SU-DHL-6 (cell line): ENCODE measurements around the gene SHFL.

Experiments used
- H2AFZ ChIP-seq: fragments of 200-600 bp; sonication (generic); 2 replicates; pipeline ENCODE4 v1.6.1; 2014; ENCODE audit warnings: low read depth, mild to moderate bottlenecking, moderate library complexity, mixed read lengths, antibody characterized with exemption, low read length; ENCODE audit not compliant: severe bottlenecking
- H3F3A ChIP-seq: fragments of 200-600 bp; shearing (Covaris generic); 2 replicates; pipeline ENCODE4 v1.6.0; 2016; ENCODE audit warnings: antibody characterized with exemption, mild to moderate bottlenecking; ENCODE audit not compliant: insufficient read depth
- H3K27ac ChIP-seq: fragments of 200-600 bp; sonication (generic); 2 replicates; pipeline ENCODE4 v1.5.1; 2016; ENCODE audit warnings: low read depth, mild to moderate bottlenecking, low read length, moderate library complexity, mixed read lengths
- H3K27me3 ChIP-seq: fragments of 200-600 bp; sonication (generic), shearing (Covaris generic); 2 replicates; pipeline ENCODE4 v1.6.0; 2014; ENCODE audit warnings: mild to moderate bottlenecking, low read length
- H3K36me3 ChIP-seq: fragments of 200-600 bp; sonication (generic); 2 replicates; pipeline ENCODE4 v1.6.1; 2014; ENCODE audit warnings: mild to moderate bottlenecking, low read length, mixed read lengths
- H3K4me2 ChIP-seq: fragments of 300-600, 200-600 bp; shearing (Covaris generic), sonication (generic); 2 replicates; pipeline ENCODE4 v1.6.0; 2014; ENCODE audit warnings: low read length, low read depth, mild to moderate bottlenecking; ENCODE audit not compliant: poor library complexity, severe bottlenecking
- H3K4me3 ChIP-seq: fragments of 200-600 bp; sonication (generic); 2 replicates; pipeline ENCODE4 v1.5.1; 2014; ENCODE audit warnings: antibody characterized with exemption, low read length, mild to moderate bottlenecking, mixed read lengths; ENCODE audit not compliant: insufficient read depth, poor library complexity, severe bottlenecking
- H3K79me2 ChIP-seq: fragments of 200-600 bp; sonication (generic); 2 replicates; pipeline ENCODE4 v1.6.1; 2014; ENCODE audit warnings: mild to moderate bottlenecking, low read length, moderate library complexity; ENCODE audit not compliant: insufficient read depth
- H3K9ac ChIP-seq: fragments of 200-600 bp; sonication (generic); 2 replicates; pipeline ENCODE4 v1.7.0; 2014; ENCODE audit warnings: mild to moderate bottlenecking, low read length
- H3K9me2 ChIP-seq: fragments of 200-600 bp; sonication (generic); replicated peaks from 2 replicates; pipeline ENCODE4 v1.6.1; 2014; ENCODE audit warnings: low read length; ENCODE audit not compliant: insufficient read depth
- H3K9me3 ChIP-seq: fragments of 200-600 bp; sonication (generic); 2 replicates; pipeline ENCODE4 v1.6.1; 2014; ENCODE audit warnings: low read length, mixed read lengths; ENCODE audit not compliant: insufficient read depth
- H4K20me1 ChIP-seq: fragments of 200-600 bp; sonication (generic); 2 replicates; pipeline ENCODE4 v1.6.1; 2014; ENCODE audit warnings: low read depth, mild to moderate bottlenecking, antibody characterized with exemption, low read length, moderate library complexity, mixed read lengths
- EZH2phosphoT487 ChIP-seq: fragments of 200-600 bp; sonication (generic), shearing (Covaris generic); conservative IDR thresholded peaks from 2 replicates; pipeline ENCODE4 v1.6.1; 2018; ENCODE audit warnings: mild to moderate bottlenecking, antibody characterized with exemption, low read length, moderate library complexity, mixed read lengths
- TF ChIP-seq, protein P1 (sequence below): fragments of 200-600 bp; sonication (generic); IDR thresholded peaks from one replicate; pipeline ENCODE4 v1.5.1; 2017; ENCODE audit warnings: antibody characterized with exemption, mild to moderate bottlenecking, low read length, moderate library complexity; ENCODE audit not compliant: insufficient read depth, poor library complexity, severe bottlenecking

SHFL gene

DNA sequence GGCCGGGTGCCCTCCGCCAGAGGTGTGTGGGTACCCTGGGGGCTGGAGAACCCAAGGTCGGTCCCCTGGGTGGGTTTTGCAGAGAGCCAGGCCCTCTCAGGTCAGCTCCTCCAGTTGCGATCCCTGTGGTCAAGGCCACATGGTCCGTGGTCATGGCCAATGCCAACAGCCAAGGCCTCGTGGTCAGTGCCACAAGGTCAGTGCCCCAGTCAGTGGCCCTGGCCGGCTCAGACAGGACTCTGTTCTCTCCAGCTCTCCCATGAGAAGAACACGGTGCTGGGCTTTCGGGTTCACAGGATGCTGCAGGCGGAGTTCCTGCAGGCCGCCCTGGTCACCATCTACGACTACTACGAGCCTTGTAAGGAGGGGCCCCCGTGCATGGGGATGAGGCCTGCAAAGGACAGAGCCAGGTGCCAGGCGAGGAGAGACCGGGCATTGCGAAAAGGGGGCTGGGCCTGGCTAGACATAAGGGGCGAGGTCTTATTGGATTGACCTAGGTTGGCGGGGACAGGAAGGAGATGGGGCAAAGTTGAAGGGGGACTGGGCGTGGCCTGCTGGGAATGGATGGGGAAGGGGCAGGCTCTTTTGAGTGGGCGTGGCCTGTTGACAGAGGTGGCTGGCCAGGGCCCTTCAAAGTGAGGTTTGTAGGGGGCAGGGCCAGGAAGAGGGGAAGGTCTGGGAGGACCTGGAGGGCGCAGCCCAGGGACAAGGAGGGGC is 15.2 kb upstream of the SHFL start:
- Histone ChIP-seq H3K27me3 (no peaks in the 10 kb centered on the region), H3K36me3 (no peaks in the 10 kb centered on the region), H3F3A (no peaks in the 10 kb centered on the region), H2AFZ (no peak overlapping the region), H3K4me2 (no peak overlapping the region), H3K4me3 (no peak overlapping the region), H3K27ac (no peak overlapping the region), H4K20me1 (no peaks in the 10 kb centered on the region), H3K9me3 (no peaks in the 10 kb centered on the region), H3K79me2 (no peaks in the 10 kb centered on the region), H3K9me2 (no peaks in the 10 kb centered on the region), H3K9ac (no peak overlapping the region)
- TF ChIP-seq EZH2phosphoT487, result no peak
- TF ChIP-seq, protein P1, sequence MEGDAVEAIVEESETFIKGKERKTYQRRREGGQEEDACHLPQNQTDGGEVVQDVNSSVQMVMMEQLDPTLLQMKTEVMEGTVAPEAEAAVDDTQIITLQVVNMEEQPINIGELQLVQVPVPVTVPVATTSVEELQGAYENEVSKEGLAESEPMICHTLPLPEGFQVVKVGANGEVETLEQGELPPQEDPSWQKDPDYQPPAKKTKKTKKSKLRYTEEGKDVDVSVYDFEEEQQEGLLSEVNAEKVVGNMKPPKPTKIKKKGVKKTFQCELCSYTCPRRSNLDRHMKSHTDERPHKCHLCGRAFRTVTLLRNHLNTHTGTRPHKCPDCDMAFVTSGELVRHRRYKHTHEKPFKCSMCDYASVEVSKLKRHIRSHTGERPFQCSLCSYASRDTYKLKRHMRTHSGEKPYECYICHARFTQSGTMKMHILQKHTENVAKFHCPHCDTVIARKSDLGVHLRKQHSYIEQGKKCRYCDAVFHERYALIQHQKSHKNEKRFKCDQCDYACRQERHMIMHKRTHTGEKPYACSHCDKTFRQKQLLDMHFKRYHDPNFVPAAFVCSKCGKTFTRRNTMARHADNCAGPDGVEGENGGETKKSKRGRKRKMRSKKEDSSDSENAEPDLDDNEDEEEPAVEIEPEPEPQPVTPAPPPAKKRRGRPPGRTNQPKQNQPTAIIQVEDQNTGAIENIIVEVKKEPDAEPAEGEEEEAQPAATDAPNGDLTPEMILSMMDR, result no peak

DNA sequence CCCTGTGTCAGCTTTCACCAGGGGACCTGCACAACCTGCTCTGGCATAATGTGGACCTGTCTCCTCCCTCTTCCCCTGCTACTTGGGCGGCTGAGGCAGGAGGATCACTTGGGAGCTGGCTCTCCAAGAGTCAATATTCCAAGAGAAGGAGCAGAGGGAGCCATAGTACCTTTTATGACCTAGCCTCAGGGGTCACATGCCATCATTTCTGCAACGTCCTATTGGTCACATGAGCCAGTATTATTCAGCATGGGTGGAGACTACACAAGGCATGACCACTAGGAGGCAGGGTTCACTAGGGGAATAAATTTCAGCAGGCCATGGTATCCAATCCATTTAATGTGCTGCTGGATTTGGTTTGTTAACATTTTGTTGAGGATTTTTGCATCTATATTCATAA is 12.0 kb upstream of the SHFL start:
- Histone ChIP-seq H3K4me3 (no peak overlapping the region), H3K4me2 (no peak overlapping the region), H2AFZ (peak overlapping the region; percentile 58), H3K27me3 (no peaks in the 10 kb centered on the region), H3K79me2 (no peaks in the 10 kb centered on the region), H3K9ac (no peak overlapping the region), H3K36me3 (no peaks in the 10 kb centered on the region), H4K20me1 (no peaks in the 10 kb centered on the region), H3K9me3 (no peaks in the 10 kb centered on the region), H3K27ac (no peak overlapping the region), H3K9me2 (no peaks in the 10 kb centered on the region), H3F3A (no peaks in the 10 kb centered on the region)
- TF ChIP-seq, protein P1, result peak; percentile 83
- TF ChIP-seq EZH2phosphoT487, result no peak

DNA sequence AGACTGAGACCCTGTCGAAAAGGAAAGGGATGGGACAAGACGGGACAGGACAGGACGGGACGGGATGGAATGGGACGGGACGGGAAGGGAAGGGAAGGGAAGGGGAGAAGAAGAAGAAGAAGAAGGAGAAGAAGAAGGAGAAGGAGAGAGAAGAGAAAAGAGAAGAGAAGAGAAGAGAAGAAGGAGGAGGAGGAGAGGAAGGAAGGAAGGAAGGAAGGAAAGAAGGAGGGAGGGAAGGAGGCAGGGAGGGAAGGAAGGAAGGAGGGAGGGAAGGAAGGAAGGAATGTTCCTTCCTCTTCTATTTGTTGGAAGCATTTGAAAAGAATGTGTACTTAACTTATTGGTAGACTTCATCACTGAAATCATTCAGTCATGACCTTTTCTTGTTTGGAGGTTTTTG is 9.6 kb upstream of the SHFL start:
- no peaks in the 10 kb centered on the region for H3K36me3 ChIP-seq
- no peak overlapping the region for H3K9ac ChIP-seq
- H2AFZ ChIP-seq, result no peak overlapping the region
- TF ChIP-seq, protein P1, result no peak
- no peak for TF ChIP-seq EZH2phosphoT487
- H3K9me2 ChIP-seq, result no peaks in the 10 kb centered on the region
- H3K27me3 ChIP-seq, result no peaks in the 10 kb centered on the region
- no peaks in the 10 kb centered on the region for H4K20me1 ChIP-seq
- no peaks in the 10 kb centered on the region for H3F3A ChIP-seq
- H3K9me3 ChIP-seq, result no peaks in the 10 kb centered on the region
- no peak overlapping the region for H3K4me2 ChIP-seq
- H3K4me3 ChIP-seq, result no peak overlapping the region
- H3K79me2 ChIP-seq, result no peaks in the 10 kb centered on the region
- H3K27ac ChIP-seq, result no peak overlapping the region
